ENCODE results near the gene FAAP20.

DNA sequence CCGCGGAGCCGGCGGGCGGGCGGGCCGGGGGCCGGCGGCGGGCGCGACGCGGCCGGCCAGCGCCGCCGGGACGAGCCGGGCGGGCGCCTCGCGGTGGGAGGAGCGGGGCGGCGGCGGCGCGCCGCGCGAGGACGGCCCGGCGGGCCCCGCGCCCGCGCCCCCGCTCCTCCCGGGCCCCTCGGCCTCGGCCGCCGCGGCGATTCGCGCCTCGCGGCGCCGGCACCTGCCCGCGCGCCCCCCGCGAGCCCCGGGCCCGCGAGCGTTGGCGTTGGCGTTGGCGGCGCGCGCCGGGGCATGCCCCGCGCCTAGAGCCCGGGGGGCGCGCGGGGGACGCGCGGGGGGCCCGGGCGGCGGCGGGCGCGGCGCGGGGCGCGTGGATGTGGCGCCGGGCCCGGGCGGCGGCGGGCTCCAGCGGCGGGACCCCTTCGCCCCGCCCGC is 33.6 kb upstream of the FAAP20 start, which contains the start of gene SKI:
- TF ChIP-seq, protein P1, sequence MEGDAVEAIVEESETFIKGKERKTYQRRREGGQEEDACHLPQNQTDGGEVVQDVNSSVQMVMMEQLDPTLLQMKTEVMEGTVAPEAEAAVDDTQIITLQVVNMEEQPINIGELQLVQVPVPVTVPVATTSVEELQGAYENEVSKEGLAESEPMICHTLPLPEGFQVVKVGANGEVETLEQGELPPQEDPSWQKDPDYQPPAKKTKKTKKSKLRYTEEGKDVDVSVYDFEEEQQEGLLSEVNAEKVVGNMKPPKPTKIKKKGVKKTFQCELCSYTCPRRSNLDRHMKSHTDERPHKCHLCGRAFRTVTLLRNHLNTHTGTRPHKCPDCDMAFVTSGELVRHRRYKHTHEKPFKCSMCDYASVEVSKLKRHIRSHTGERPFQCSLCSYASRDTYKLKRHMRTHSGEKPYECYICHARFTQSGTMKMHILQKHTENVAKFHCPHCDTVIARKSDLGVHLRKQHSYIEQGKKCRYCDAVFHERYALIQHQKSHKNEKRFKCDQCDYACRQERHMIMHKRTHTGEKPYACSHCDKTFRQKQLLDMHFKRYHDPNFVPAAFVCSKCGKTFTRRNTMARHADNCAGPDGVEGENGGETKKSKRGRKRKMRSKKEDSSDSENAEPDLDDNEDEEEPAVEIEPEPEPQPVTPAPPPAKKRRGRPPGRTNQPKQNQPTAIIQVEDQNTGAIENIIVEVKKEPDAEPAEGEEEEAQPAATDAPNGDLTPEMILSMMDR (IDR thresholded peaks at IDR 0.05): no peak
- TF ChIP-seq POLR2A (IDR thresholded peaks at IDR 0.05): no peak

All from sigmoid colon (tissue), 3 donors.